HG03066 (cell line): Measurements from ENCODE around the gene ZCCHC14.

Experiments
- ATAC-seq: cut with Tn5 transposase; IDR thresholded peaks from one replicate; pipeline ENCODE4 v1.9.1; 2021; ENCODE audit warnings: low read depth; ENCODE audit not compliant: unreplicated experiment

The ZCCHC14 gene

DNA sequence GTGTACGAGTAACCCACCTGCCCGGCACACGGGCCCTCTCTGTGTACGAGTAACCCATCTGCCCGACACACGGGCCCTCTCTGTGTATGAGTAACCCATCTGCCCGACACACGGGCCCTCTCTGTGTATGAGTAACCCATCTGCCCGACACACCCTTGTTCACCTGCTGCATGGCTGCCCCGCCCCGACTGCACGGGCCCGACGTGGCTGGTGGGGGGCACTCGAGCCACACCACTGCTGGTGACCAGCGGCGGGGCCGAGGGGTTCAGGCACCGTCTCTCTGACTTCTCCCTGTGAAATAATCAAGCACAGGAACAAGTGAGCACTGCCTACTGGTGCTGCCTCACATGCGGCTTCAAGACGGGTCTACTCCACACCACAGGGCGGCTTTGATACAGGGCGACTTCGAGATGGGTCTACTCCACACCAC lies 78.6 kb downstream of the ZCCHC14 start:
- ATAC-seq = no peak

DNA sequence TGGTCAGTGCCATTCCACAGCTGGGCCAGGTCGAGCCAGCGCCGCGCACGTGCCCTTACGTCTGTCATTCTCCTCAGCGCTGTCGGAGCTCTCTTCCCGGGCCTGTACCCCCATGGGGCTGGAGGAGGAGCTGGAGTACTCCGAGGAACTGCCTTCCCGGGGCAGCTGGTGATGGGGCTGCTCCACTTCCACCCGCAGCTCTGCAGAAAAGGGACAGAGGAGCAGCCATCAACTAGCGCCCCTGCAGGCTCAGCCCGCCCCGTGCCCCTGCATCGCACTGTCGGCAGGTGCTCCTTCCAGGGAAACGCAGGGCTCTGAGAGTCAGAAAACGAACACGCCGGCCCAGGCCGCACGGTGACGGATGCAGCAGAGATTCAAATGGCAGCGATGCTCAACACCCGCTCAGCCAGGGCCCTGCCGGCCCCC lies 79.8 kb downstream of the ZCCHC14 start:
- ATAC-seq = no peak

DNA sequence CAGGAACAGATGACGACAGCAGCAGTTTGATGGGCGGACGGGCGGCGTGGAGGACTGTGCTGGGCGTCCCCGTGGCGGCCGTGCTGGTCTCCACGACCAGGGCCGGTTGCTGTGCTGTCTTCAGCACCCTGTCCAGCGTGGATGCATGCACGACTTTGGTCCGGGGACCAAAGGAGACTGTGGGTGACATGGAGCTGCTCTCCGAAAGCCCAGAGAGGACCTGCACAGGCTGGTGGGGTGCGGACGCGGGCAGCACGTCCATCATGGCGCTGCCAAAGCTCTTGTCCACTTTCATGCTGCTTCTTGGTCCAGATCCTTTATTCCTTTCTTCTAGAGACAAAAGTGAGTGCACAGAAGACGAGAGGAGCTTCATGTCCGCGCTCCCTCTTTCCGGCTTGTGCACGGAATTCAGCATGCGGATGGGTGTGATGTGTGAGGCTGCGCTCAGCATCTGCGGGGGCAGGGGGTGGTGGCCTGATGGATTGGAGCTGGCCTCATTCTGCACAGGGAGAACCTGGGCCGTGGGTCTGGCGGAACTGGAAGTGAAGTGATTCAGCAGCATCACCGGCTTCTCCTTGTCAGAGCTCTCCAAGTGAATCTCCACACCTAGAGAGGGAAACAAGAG lies 80.3 kb downstream of the ZCCHC14 start:
- no peak for ATAC-seq

DNA sequence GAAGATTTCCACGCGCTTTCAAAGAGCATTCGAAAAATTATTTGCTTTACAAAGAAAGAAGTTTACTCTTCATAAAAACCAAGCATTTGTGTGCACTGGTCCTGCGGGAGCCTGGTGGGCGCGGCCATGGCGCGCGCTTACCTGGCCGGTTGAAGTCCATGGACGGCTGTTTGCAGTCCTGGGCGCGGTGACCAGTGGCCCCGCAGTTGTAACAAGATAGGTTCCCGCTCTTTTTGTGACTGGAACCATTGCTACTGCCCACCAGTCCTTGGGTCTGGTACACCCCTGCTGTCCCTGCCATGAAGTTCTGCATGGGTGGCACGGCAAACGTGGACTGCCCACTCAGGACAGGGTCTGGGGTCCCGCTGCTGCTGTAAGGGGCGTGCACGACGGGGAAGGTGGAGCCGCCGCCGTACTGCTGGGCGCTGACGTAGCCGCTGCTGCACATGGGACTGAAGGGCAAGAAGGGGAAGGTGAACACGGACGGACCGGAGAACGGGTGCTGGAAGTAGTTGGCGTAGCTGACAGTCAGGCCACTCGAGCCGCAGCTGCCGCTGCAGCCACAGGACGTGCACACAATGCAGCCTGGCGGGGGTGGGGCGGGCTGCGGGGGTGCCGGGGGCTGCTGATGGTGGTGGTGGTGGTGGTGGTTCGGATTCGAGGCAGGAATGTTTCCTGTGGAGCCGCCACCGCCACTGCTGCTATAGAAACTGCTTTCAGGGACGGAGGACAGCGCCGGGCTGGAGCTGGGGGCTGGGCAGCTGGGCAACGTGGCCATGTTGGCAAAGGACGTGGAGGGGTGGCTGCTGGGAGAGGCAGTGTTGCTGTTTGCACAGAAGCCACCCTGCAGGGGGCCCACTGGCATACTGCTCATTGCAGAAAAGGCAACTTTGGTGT lies 81.2 kb downstream of the ZCCHC14 start:
- ATAC-seq = no peak

DNA sequence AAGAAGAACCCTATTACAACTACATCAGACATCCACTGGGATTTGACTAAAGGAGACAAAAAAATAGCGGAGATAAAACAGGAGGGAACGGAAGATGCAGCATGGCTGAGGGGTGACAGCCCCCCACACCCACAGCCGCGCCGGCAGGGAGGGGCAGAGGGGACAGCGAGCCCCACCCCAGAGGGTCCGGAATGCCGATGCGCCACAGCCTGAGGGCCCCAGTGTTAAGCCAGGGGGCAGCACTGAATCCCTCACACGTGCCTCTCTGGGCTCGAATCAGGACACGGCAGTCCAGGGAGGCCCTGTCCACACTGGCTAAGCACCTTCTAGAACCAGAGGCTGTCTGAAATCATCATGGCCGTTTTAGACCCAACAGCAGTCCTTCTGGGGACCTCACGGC lies 81.9 kb downstream of the ZCCHC14 start:
- ATAC-seq = no peak

GRCh38 chr16:87410530-87410929 lies 82.3 kb downstream of the ZCCHC14 start:
- ATAC-seq = no peak

DNA sequence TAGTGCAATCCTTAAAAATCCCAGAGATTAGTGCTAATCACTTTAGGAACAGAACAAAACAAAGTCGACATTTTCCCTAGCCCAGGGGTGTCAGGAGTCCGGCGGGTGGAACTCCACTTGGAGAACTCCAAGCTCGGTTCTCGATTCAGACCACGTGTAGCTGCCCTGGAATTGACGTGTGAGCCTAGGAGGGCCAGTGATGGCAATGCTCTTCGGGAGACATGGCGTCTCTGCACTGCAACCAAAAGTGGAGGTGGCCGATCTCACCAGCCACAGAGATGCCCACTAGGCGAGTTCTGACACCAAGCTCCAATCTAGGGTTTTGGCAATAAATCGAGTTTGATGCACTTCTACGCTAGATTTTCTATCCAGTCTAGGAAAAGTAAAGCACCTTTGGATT lies 83.0 kb downstream of the ZCCHC14 start:
- no peak for ATAC-seq

- ATAC-seq = no peak
Observed at GRCh38 chr16:87409153-87409552, 83.7 kb downstream of the ZCCHC14 start.

- ATAC-seq = no peak
Observed at GRCh38 chr16:87407511-87408112, 85.2 kb downstream of the ZCCHC14 start.

- ATAC-seq = no peak
Observed at GRCh38 chr16:87406495-87407088, 86.2 kb downstream of the ZCCHC14 start.

DNA sequence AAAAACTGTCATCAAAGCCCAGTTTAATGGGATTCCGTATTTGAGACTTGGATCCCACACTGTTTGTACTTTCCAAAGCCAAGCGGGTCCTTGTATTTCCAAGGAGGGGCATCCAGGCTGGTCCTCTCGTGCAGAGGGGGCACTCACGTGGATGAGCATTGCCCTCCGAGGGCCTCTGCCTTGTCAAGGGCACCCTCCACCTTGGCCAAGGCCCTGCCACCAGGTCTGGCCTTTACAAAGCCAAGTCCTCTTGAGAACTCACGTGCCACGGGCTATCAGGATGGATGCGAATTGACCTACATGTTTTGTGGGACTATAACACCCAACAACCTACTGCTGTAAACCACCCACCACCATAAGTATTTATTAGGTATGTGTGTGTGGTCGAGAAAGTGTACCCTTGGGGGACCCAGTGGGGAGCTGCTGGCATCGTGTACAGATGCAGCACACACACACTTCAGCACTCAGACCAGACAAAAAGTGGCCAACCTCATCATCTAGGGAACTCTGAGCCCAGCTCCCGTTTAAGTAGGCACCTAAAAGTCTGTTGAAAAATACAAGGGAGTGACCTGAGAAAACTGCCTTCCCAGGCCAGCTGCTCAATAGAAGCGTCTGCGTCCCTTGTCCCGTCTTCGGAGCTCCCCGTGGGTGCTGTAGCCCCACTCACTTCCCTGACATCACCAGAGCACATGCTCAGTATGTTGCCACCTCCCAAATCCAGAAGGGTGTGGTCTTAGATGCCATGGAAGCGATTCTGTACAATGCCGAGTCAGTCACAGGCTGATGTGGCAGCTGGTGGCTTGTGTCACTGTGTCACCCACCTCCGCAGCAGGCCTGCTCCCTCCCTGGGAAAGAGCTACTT lies 87.8 kb downstream of the ZCCHC14 start:
- no peak for ATAC-seq

- ATAC-seq = no peak
Observed at GRCh38 chr16:87395181-87395842, 97.5 kb downstream of the ZCCHC14 start.

GRCh38 chr16:87393680-87394055 lies 99.2 kb downstream of the ZCCHC14 start:
- no peak for ATAC-seq

- no peak for ATAC-seq
Observed at GRCh38 chr16:87392821-87393679, 99.8 kb downstream of the ZCCHC14 start.

DNA sequence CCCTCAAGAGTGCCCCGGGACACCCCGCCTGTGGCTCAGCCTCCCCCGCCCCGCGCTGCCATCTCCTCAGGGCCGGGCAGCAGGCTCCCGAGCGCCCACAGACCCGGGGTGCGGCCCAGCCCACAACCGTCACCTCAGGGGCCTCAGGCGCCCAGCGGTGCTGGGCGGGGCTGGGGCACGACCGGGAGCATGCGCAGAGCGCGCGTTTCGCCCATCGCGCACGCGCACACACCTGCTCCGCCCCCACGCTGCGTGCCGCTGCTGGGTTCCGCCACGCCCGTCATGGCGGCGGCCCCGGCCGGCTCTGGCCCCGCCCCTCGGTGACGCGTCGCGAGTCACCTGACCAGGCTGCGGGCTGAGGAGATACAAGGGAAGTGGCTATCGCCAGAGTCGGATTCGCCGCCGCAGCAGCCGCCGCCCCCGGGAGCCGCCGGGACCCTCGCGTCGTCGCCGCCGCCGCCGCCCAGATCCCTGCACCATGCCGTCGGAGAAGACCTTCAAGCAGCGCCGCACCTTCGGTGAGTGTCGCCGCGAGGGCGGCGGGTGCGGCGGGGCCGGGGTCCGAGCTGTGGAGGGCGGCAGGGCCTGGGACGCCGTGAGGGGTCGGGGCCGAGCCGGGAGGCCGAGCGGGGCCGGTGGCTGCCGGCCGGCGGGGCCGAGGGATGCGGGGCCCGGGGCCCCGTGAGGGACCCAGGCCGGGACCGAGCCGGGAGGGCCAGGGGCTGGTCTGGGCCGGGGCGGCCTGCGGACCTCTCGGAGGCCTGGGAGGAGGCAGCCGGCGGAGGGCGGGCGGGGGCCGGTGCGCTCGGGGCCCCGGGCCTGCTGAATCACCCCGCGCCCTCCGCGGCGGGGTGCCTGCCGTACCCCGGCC lies 100.6 kb downstream of the ZCCHC14 start, which contains the start of gene MAP1LC3B:
Gene MAP1LC3B (plus strand): TSS at position 387 of the 871 bp plus-strand sequence. CDS start 92 bp downstream, at position 479.
- peak; percentile 58 for ATAC-seq

DNA sequence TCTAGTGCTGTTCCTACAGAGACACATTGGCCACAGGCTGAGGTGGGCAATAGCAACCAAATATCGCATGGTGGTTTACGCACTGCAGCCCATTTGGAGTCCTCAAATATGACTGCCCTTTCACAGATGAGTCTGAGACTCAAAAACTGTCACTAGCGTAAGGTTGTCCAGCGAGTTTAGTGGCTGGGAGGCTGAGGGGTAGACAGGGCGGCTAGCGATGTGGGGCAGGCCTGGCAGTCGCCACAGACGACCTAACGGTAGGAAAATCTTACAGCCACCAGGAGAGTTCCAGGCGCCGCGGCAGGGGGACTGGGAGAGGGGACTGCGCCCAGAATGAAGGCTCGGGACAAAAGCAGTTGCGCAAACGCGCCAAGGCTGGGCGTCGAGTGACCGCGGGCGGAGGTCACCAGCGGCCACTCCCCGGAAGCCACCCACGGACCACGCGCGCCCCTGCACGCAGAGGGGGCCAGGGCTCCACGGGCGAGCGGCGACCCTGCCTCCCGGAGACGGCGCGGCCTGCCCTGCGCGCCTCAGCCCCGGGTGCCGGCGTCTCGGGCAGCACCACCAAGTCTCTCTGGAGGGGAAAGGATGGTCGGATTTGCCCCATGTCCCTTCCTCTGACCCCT lies 101.4 kb downstream of the ZCCHC14 start:
- peak; percentile 19 for ATAC-seq

DNA sequence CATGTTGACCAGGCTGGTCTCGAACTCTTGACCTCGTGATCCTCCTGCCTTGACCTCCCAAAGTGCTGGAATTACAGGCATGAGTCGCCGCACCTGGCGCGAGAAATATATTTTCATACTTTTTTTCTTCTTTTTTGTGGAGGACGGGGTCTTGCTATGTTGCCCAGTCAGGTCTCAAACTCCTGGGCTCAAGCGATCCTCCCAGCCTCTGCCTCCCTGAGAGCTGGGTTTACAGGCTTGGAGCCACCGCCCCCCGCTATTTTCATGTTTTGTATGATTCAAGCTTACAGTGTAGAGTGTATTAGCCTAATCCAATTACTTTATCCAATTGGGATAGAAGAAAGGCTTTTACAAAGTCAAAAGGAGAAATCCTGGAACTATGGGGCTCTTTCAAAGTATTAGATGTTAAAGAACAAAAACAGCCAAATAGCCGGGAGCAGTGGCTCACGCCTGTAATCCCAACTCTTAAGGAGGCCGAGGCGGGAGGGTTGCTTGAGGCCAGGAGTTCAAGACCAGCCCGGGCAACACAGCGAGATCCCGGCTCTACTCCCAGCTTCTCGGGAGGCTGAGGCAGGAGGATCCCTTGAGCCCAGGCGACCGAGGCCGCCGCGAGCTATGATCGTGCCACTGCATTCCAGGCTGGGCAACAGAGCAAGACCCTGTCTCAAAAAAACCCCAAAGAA lies 102.0 kb downstream of the ZCCHC14 start:
- no peak for ATAC-seq
